Ectodermal cell (in vitro differentiated cells): ENCODE measurements around the gene HOGA1.
"Not testable (repeated sequence)": the region's sequence is repeated elsewhere in the genome, so short reads cannot be mapped to it uniquely, and the experiment has no call there.

Source experiments
- H3K27ac ChIP-seq: 2 replicates; pipeline ENCODE4 v1.7.0; 2013; ENCODE audit warnings: mild to moderate bottlenecking, low read depth, low read length; ENCODE audit not compliant: insufficient read depth, poor library complexity, severe bottlenecking
- H3K27me3 ChIP-seq: 2 replicates; pipeline ENCODE4 v1.7.0; 2013; ENCODE audit warnings: mild to moderate bottlenecking, low read length; ENCODE audit not compliant: insufficient read depth, control insufficient read depth, poor library complexity, severe bottlenecking
- H3K36me3 ChIP-seq: one replicate; pipeline ENCODE4 v1.7.0; 2013; ENCODE audit warnings: low read length; ENCODE audit not compliant: control insufficient read depth, insufficient read depth
- H3K4me1 ChIP-seq: one replicate; pipeline ENCODE4 v1.7.0; 2013; ENCODE audit warnings: low read length; ENCODE audit not compliant: control insufficient read depth, insufficient read depth
- H3K4me3 ChIP-seq: 2 replicates; pipeline ENCODE4 v1.7.0; 2013; ENCODE audit warnings: low read depth, low read length, control low read depth; ENCODE audit not compliant: insufficient read depth
- H3K9me3 ChIP-seq: 2 replicates; pipeline ENCODE4 v1.7.0; 2013; ENCODE audit warnings: mild to moderate bottlenecking, low read length, moderate library complexity; ENCODE audit not compliant: control insufficient read depth
- WGBS, 2 experiments: methylation state at CpG; one replicate each; pipeline ENCODE4 v1.1.7; 2013; ENCODE audit warnings: missing lambda C conversion rate in 2 of 2; 5-methylcytosine and 5-hydroxymethylcytosine counted together

The HOGA1 gene

GRCh38 chr10:97570789-97571471 is 13.3 kb upstream of the HOGA1 start:
- Histone ChIP-seq H3K9me3 (no peaks in the 10 kb centered on the region), H3K27ac (no peak overlapping the region), H3K4me3 (no peak overlapping the region), H3K36me3 (no peaks in the 10 kb centered on the region), H3K27me3 (no peaks in the 10 kb centered on the region), H3K4me1 (no peaks in the 10 kb centered on the region)
- WGBS, 2 experiments = 88 to 90% methylated on average over 5 of the region's 5 CpGs

- H3K4me3 ChIP-seq = no peak overlapping the region
- H3K9me3 ChIP-seq = no peaks in the 10 kb centered on the region
- no peaks in the 10 kb centered on the region for H3K4me1 ChIP-seq
- no peaks in the 10 kb centered on the region for H3K27me3 ChIP-seq
- H3K27ac ChIP-seq = no peak overlapping the region
- WGBS, 2 experiments = 90 to 91% methylated on average over 3 of the region's 3 CpGs
- H3K36me3 ChIP-seq = no peaks in the 10 kb centered on the region
These were observed 12.6 kb upstream of the HOGA1 start for GRCh38 chr10:97571622-97572021.

- Histone ChIP-seq H3K27ac (no peak within 1 kb of the TSS), H3K36me3 (no peaks in the 10 kb centered on the region), H3K27me3 (no peaks in the 10 kb centered on the region), H3K4me3 (no peak within 1 kb of the TSS), H3K4me1 (no peaks in the 10 kb centered on the region), H3K9me3 (no peaks in the 10 kb centered on the region)
- WGBS, 2 experiments = 81 to 84% methylated on average over 16 of the region's 16 CpGs
These were observed 11.8 kb upstream of the HOGA1 start, which contains the start of gene ANKRD2 for GRCh38 chr10:97572214-97572989. ANKRD2 (plus strand) TSS chr10:97572779; CDS start chr10:97572789, 10 bp downstream.

GRCh38 chr10:97573021-97573420 is 11.2 kb upstream of the HOGA1 start:
- WGBS, 2 experiments = 91 to 95% methylated on average over 2 of the region's 2 CpGs
- Histone ChIP-seq H3K4me1 (no peaks in the 10 kb centered on the region), H3K4me3 (no peak overlapping the region), H3K36me3 (no peaks in the 10 kb centered on the region), H3K9me3 (no peaks in the 10 kb centered on the region), H3K27me3 (no peaks in the 10 kb centered on the region), H3K27ac (no peak overlapping the region)

DNA sequence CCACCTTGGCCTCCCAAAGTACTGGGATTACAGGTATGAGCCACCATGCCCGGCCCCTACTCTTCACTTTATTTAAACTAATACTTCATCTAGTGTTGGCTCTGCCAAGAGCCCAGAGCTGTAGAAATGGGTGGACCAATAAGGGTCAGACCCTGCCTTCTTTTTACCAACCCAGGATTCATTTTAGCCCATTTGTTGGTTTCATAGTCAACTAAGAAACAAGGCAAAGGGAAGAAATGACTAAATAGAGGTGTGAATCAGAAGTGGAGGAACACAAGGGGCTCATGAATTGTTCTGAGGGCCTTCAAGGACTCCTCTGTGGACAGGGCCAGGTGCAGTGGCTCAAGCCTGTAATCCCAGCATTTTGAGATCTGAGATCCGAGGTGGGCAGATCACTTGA is 10.5 kb upstream of the HOGA1 start:
- no peaks in the 10 kb centered on the region for H3K27me3 ChIP-seq
- no peak overlapping the region for H3K4me3 ChIP-seq
- H3K27ac ChIP-seq = no peak overlapping the region
- H3K4me1 ChIP-seq = no peaks in the 10 kb centered on the region
- WGBS, 2 experiments = 67 to 73% methylated on average over 2 of the region's 2 CpGs
- no peaks in the 10 kb centered on the region for H3K36me3 ChIP-seq
- no peaks in the 10 kb centered on the region for H3K9me3 ChIP-seq

DNA sequence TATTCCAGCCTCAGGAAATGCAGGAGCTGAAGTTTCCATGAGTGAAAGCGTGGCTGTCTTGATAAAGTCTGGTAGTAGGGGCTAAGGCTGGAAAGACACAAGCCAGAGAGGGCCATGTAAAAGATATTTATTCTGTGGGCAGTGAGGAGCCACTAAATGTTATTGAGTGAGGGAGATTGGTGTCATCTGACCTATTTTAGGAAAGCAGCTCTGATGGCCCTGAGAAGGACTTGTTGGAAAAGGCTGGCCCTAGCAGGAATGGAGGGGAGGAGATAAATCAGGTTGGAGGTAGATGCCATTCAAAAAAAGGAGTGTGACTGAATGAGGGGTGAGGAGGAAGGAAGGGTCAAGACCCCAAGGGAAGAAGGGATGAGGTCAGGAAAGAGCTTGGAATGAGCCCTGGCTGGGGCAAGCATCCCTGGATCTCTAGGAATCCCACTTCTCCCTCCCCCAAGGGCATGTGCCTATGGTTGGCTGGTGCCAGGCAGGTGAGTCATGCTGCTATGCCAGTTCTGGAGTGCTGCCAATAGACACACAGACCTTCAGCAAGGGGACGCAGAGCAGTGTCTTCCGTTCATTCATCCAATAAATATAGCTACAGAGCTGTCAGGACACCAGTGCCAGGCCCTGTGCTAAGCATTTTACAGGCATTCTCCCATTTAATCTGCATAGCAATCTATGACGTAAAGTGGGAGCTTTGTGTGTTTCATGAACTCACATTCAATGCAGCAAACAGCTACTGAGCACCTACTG is 9.6 kb upstream of the HOGA1 start:
- WGBS, 2 experiments = 92 to 93% methylated on average over 4 of the region's 4 CpGs
- Histone ChIP-seq H3K27ac (no peak overlapping the region), H3K4me1 (no peaks in the 10 kb centered on the region), H3K9me3 (no peaks in the 10 kb centered on the region), H3K27me3 (no peaks in the 10 kb centered on the region), H3K36me3 (no peaks in the 10 kb centered on the region), H3K4me3 (no peak overlapping the region)

DNA sequence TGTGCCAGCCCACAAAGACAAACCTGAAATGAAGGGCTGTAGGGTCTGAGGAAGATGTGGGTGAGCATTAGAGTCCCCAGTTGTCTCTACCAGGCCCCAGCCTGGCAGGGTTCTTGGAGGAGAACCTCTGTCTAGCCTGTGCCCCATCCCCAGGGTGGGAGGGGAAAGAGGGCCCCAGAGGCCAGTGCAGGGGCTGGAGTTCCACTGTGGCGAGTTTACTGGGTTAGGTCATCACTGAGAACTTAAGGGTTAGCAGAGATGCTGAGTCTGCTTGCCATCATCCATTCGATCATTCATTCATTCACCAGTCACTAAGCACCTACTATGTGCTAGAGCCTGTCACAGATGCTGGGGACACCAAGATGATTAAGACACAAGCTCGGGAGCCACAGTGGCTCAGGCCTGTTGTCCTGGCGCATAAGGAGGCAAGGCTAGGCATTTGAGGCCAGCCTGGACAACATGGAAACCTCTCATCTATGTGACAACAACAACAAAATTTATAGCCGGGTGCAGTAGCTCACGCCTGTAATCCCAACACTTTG is 9.0 kb upstream of the HOGA1 start:
- H3K9me3 ChIP-seq = no peaks in the 10 kb centered on the region
- H3K4me1 ChIP-seq = no peaks in the 10 kb centered on the region
- H3K27me3 ChIP-seq = no peaks in the 10 kb centered on the region
- H3K36me3 ChIP-seq = no peaks in the 10 kb centered on the region
- H3K27ac ChIP-seq = no peak overlapping the region
- 91 to 95% methylated on average over 6 of the region's 6 CpGs for WGBS, 2 experiments
- no peak overlapping the region for H3K4me3 ChIP-seq

DNA sequence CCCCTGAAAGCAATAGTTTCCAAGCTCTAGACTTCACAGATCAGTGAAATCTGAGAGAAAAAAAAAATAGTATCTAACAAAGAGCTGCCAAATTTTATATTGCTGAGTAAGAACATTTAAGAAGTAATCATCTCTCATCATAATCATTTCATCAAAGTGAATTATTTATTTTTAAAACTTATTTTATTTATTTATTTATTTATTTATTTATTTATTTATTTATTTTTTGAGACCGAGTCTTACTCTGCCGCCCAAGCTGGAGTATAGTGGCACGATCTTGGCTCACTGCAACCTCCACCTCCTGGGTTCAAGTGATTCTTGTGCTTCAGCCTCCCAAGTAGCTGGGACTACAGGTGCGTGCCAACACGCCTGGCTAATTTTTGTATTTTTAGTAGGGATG is 7.7 kb upstream of the HOGA1 start:
- H3K36me3 ChIP-seq, H3K4me1 ChIP-seq, H3K27ac ChIP-seq, H3K9me3 ChIP-seq, H3K4me3 ChIP-seq, H3K27me3 ChIP-seq: not testable (repeated sequence)
- 56 to 59% methylated on average over 5 of the region's 5 CpGs for WGBS, 2 experiments

DNA sequence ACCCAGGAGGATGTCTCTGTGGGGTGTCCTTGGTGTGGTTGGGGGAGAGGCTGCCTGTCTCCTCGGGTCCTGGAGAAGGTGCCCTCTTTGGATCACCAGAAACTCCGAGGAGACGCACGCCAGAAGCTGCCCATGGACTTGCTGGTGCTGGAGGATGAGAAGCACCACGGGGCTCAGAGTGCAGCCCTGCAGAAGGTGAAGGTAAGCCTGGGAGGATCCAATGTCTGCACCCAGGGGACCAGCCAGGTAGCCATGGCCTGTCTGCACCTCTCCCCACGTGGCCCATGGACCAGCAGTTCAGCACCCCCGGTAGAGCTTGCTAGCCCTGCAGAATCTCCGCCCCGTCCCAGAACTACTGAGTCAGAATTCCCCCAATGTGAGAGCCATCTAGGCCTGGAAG is 6.5 kb upstream of the HOGA1 start:
- H3K36me3 ChIP-seq = no peaks in the 10 kb centered on the region
- H3K27me3 ChIP-seq = no peaks in the 10 kb centered on the region
- H3K9me3 ChIP-seq = no peaks in the 10 kb centered on the region
- H3K4me1 ChIP-seq = no peaks in the 10 kb centered on the region
- H3K27ac ChIP-seq = no peak overlapping the region
- no peak overlapping the region for H3K4me3 ChIP-seq
- WGBS, 2 experiments = 84 to 85% methylated on average over 9 of the region's 9 CpGs
